GM21447 (cell line): ENCODE results near the gene ATG2B.

ENCODE experiments used
- ATAC-seq: cut with Tn5 transposase; IDR thresholded peaks from one replicate; pipeline ENCODE4 v1.9.1; 2021; ENCODE audit not compliant: unreplicated experiment

ATG2B gene

GRCh38 chr14:96272777-96273473 is 90.2 kb downstream of the ATG2B start:
- ATAC-seq: no peak

DNA sequence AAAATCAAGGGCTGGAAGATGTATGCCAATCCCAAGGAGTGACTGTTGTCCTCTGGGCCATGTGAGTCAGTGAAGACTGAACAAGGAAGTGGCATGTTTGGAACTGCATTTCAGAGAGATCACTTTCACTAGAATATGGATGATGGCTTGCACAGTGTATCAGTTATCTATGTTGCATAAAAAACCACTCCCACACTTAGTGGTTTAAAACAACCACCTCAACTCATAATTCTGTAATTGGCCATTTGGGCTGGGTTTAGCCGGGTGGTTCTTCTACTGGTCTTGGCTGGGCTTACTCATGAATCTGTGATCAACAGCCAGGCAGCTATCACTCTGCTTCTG is 91.7 kb downstream of the ATG2B start:
- ATAC-seq: no peak

DNA sequence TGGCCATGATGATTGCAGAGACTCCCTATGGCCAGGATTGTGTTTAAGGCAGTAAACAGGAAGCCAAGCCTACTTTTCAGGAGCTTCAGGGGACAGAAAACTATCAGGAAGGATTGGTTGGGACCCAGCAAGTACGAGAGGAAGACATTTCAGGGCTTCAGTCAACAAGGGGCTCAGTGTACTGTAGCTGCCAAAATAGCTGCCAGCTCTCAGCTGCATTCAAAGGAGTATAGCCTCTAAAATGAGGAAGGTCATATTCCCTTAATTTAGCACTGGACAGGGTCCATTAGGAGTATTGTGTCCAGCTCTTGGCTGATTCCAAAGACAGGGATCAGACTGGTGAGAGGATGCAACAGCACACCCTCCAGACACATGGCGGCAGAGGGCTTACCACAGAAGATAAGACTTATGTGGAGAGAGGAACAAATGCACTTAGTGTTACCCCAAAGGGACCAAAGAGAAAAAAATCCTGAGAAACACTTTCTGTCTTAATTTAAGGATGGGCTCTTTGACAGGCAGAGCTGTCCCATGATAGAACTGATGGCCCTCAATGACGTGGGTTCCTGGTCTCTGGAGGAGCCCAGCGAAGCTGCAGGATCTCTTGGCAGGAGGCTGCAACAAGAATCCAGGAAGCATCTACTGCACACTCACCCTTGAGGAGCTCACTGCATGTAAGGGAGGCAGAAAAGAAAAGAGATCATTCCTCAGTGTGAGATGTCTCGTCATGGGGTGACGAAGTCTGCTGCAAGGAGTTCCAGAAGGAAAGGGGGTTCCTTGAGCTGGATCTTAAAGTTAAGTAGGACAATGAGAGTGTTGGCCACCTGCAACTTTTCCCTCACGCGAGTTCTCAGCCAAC is 92.3 kb downstream of the ATG2B start:
- no peak for ATAC-seq

DNA sequence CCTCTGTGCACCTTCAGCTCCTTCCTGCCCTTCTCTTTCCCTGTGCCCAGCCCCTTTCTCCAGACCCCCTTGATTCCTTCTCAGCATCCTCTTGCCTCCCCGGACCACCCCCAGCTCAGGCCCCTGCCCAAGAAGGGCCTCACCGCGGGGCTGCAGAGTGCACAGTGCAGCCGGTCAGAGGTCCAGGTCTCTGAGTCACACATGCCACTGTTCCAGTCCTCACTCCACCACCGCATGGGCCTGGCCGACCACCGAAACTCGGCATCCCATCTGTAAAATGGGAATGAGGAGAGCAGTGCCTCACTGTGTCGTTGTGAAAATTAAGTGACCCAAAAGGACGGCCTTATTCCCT is 93.8 kb downstream of the ATG2B start:
- ATAC-seq: no peak

- ATAC-seq: no peak
These were observed 94.4 kb downstream of the ATG2B start for GRCh38 chr14:96268431-96269358.

GRCh38 chr14:96267916-96268315 is 95.2 kb downstream of the ATG2B start:
- no peak for ATAC-seq

- no peak for ATAC-seq
These were observed 95.8 kb downstream of the ATG2B start for GRCh38 chr14:96267336-96267735.

DNA sequence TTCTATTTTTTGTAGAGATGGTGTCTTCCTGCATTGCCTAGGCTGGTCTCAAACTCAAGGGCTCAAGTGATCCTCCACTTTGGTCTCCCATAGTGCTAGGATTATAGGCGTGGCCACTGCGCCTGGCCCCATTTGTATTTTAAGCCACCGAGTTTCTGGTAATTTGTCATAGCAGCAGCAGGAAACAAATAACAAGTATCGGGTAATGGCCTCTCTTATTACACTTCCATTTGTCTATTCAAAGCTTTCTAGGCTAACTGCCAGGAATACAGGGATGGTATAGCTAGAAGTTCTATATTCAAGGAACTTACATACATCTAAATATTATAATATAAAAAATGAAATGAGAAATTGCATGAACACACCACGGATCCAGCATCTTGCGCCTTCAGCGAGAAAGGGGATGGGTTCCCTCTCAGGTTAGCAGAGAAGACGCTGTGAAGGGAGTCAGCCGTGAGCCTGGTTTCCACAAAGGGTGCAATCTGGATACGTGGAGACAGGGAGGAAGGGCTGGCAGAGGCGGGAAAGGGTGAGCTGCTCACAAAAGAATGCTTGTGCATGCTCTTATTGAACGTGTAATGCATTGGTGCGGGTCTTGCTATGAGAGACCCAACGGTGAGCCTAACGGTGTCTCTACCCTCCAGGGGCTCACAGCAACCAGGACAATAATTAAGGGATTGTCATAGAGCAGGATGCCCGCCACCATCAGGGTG is 97.6 kb downstream of the ATG2B start:
- ATAC-seq: no peak

DNA sequence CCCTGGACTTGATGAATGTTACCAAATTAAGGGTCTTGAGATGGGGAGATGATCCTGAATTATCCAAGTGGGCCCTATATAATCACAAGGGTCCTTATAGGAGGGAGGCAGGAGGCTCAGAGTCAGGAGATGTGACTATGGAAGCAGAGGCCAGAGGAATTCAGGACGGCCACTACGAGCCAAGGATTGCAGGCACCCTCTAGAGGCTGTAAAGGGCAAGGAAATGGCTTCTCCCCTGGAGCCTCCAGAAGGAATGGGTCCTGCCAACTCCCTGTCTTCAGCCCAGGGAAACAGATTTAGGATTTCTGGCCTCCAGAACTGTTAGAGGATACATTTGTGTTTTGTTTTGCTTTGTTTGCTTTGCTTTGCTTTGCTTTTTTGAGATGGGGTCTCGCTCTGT is 98.3 kb downstream of the ATG2B start:
- ATAC-seq: no peak

- no peak for ATAC-seq
These were observed 99.0 kb downstream of the ATG2B start for GRCh38 chr14:96264200-96264553.

- ATAC-seq: no peak
These were observed 99.6 kb downstream of the ATG2B start for GRCh38 chr14:96263347-96264199.

DNA sequence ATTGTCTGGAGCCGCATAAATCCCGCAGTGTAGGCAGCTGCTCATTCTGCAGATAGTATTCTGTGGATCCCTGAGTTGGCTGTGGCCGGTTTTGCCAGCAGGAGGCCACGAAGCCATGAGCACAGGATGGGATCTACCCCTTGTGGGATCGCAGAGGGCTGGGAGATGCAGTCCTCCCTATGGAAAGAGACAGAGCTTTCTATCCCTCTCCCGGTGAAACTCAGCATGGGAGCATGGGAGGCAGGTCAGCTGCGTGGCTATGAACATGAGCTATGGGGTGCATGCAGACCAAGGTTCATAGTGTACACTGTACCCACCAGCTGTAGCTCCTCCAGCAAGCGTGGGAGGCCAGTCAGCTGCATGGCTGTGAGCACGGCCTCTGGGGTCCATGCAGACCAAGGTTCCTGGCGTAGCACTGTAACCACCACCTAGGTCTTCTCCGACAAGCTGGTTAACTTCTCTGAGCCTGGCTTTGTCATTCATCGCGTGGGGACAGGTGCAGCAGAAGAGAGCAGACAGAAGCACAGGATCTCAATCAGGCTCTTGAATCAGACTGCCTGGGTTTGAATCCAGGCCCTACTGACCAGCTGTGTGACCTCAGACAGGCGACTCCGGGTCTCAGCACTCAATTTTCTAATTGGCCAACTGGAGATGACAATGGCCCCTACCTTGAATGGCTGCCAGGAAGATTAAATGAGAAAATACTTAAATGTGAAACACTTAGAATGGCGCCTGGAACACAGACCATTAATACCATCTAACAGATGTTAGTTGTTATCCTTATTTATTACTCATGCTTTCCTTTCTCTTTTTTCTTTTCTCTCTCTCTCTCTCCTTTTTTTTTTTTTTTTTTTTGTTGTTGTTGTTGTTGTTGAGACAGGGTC is 101.1 kb downstream of the ATG2B start:
- no peak for ATAC-seq

DNA sequence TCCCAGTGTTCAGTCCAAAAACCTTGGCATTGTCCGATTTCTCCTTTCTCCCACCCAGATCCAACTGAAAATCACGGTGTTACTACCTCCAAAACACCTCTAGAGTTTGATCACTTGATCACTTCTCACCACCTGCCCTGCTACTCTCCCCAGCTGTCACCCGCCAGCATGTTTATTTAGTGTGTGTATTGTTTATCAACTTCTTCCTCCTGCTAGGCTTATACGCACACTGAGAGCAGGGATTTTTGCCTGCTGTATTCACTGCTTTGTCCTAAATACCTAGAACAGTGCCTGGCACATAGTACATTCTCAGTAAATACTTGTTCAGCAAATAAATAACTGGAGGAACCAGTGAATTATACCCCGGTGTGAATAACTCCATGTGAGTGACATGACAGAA is 102.1 kb downstream of the ATG2B start:
- no peak for ATAC-seq

GRCh38 chr14:96260341-96260821 is 102.8 kb downstream of the ATG2B start:
- no peak for ATAC-seq

- ATAC-seq: no peak
These were observed 105.2 kb downstream of the ATG2B start for GRCh38 chr14:96257900-96258299.

GRCh38 chr14:96257056-96257455 is 106.1 kb downstream of the ATG2B start:
- ATAC-seq: no peak

DNA sequence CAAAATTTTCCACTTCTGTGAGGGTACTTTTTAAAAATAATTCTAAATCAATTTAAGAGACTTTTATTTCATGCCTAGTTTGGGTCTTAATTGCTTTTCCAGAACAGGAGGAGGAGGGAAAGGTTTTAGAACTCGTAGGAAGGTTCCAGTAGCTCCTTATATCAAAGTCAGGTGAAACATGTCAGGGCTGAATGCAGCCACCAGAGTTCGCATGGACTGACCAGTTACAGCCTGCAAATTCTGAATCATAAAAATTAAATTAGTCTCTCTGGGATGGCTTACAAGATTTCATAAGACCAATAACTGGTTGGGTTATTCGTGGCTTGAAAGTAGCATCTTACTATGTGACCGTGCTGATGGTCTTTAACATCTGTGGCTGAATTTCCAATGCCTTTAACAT is 106.7 kb downstream of the ATG2B start:
- no peak for ATAC-seq

DNA sequence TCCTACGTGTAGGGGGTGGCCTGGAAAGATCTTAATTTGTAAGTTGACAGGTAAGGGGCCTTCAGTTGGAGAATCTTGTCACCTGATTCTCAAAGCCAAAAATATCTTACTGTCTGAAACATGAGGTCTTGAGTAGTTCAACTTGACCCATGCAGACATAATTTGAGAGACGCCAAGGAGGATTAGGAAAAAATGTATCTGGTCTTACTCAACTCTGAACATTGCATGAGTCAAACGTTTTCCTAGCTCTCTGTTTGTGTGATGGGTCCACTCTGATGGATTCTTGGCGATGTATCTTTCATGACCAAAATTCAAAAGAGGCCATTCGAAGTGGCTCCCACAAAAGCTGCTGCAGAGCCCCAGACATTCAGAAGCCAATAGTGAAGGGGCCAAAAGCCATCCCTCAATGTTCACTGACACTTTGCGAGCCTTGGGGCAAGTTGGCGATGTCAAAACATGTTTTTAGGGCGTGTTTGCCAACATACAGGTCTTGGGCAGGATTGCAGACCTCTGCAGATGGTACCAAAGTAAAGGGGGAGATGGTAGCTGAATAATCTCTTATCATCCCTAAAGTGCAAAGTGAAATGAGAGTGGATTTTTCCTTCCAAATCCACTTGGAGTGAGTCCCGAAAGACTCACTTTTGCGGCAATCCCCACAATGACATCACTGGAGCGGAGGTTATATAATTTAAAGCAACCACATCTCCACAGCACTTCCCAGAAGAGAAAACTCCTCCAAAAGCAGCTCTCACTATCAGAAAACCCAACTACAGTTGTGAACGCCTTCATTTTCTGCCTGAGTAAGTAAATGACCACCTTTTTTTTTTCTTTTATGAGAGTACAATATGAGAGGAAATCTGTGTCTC is 107.4 kb downstream of the ATG2B start, which contains the start of gene BDKRB1:
Gene BDKRB1 (plus strand): TSS at position 710 of the 866 bp plus-strand sequence. CDS start 7,473 bp downstream, outside the sequence.
- ATAC-seq: no peak
